Right ventricle myocardium superior (tissue), 1 donor: Measurements from ENCODE around the gene OLFML2B. TPM values are rescaled to one million over a fixed set of nuclear protein-coding genes. Genes with fewer than 3 reads are reported as not detected.

ENCODE experiments used
- ATAC-seq: fragments of 200-7000 bp; cut with Tn5 transposase; one replicate; pipeline ENCODE4 v1.9.1; 2020; ENCODE audit warnings: mild to moderate bottlenecking; ENCODE audit not compliant: poor library complexity
- DNase-seq: peaks from one replicate; pipeline ENCODE4 v3.0.0-alpha.2; 2020
- intact Hi-C: fragments of 100-400 bp; cut with DNase I; formaldehyde crosslinking; loops from one replicate; pipeline ENCODE4 v1.11.2; 2022
- total RNA-seq: library from RNA; stranded (reverse); fragmentation: NEBNext Ultra II Directional; extraction: Animal tissue kit (Norgen Biotek cat#: 25700); gene quantifications from one replicate; pipeline ENCODE4 v1.2.1, GENCODE V29; 2021
- donor health status: DM: no; HTN: yes; CAD: no; lungs with severe emphysema.

Gene OLFML2B
- total RNA-seq, 1 donor from 2014 or later = 2.2 TPM

DNA sequence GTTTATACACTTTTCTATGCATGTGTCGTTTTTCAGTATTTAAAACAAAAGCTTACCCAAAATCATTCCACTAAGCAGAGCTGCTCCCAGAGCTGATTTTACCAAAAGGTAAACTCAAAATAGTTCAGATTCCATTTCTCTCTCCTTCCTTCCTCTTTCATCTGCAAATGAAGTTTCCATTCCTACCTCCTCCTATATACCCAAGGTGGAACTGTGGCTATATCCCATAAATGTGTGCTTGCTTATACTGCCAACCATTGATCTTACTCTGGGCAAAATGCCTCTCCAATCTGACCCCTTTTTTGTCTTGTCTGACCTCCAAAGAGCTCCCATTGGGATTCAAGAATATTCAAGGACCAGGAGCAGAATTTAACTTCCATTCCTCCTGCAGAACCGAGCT, 9.5 kb downstream of the OLFML2B start:
- intact Hi-C loops = no loop called here
- no peak for DNase-seq
- ATAC-seq = no peak

DNA sequence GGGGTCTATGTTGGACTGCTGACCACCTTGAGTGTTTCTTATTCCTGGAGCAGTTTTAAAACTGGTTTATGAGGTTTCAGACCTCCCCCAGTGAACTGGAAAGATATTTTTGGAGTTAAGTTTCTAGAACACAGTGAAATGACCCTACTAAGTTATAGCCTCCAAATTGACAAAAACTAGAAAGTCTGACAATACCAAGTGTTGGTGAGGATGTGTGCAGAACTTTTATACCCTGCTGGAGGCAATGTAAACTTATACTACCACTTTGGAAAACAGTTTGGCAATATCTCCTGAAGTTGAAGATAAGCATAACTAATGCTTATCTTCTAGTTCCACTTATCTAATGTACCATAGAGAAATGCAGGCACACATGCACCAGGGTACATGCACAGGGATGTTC, 10.4 kb downstream of the OLFML2B start:
- ATAC-seq (no peak), DNase-seq (no peak)
- intact Hi-C loops = no loop called here

DNA sequence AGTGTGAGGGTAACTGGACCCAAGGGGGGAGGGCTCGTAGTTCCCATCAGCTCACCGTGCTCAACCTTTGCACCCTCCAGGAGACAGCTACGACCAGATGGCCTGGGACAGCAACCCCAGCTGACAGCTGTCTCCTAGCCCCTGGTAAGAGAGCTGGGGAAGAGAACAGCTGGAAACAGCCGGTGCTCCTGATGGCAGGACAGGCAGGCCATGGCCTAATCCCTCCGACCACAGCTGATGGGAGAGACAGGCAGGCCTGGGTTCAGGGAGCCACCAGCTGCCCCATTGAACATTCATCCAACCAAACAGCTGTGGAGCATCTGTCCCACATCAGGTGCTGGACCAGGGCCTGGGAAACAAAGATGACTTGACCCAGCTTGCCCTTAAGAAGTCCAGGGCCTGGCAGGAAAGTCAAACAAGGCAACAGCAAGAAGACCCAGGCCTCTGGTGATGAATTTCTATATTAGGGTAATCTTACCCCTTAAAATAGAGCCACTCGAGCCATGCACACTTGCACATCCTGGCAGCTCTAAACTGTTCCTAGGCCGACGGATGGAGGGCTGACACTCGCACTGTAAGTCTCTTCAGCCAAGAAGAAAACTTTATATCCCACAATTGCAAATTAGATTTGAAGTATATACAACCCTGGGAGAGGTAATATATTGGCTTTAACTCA, 12.2 kb downstream of the OLFML2B start:
- intact Hi-C loops = no loop called here
- ATAC-seq = peak; percentile 83
- peak; percentile 57 for DNase-seq

DNA sequence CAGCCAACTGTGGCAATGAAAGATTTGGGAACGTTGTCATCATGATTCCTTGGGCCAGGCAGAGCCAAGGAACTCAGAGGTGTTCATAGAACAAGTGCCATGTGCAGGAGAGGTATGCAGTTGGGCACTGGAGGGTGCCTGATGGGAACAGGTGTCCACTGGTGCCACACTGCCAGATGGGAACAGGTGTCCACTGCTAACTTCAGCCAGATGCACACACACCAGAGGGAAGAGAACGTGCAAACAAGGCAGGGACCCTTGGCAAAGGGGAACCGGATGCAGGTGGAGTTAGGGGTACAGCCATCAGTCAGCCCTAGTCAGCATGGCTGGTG, 13.5 kb downstream of the OLFML2B start:
- no peak for ATAC-seq
- intact Hi-C loops = no loop called here
- no peak for DNase-seq

DNA sequence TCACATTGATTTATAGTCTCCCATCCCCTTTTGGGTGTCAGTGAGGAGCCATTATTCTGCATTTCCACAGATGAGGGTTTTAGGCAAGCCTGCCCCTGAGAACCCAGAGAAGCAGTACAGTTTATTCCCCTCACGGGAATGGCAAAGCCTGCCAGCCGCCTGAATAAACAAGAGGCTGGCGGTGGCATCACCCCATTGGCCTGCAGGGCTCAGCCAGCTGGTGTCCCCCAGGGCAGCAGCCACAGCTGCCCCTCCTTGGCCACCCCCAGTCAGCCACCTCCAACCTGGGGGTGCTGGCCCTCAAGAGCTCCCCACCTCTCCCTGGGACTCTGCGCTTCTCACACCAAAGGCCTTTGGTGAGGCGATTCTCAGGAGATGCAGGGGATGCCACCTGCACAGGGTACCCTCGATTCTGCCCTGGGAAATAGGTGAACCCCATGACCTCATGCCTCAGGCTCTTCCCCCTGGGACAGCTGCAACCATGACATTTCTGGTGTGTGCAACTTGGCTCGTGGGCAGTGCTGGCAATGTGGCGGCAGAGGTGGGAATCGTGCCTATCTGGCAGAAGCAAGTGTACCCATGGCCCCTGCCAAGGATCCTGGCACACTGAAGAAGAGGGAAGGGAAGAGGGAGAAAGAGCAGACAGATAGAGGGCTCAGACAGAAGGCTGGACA, 14.0 kb downstream of the OLFML2B start:
- ATAC-seq (peak; percentile 72), DNase-seq (peak; percentile 75)
- intact Hi-C loops = no loop called here

DNA sequence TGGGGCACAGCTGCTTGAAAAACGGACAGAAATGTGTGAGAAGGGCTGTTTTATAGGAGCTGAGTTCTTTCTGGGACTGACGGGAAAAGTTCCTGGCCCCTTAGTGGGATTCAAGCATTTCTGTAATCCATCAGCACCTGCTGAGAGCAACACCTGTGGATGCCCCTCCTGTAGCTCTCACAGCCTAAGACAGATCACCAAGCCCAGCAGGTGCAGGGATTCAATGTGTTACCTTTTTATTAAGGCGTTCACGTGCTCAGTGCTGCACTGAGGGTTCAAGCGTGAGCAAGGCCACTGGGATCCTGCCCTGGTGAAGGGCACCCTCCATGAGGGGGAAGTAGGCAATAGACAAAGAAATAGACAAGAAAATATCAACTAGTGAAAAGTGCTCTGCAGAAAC, 14.9 kb downstream of the OLFML2B start:
- DNase-seq (no peak), ATAC-seq (no peak)
- intact Hi-C loops = no loop called here

DNA sequence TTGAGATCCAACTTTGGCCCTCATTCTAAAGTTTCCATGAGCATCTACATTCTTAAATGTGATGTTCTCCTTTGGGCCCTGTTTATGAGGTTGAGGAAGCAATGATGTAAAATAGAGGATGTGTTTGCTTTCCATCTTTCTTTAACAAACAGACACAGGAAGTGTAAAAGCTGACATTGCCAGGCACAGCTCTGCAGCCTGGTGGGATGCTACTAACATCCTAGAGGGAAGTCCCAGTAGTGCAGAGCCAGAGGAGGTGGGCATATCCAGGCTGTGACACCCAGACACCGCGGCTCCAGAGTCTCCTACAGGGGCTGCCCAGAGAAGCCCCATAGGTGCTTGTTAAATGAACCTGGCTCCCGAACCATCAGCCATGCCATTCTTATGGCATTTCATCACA, 16.2 kb downstream of the OLFML2B start:
- no peak for DNase-seq
- intact Hi-C loops = no loop called here
- ATAC-seq = peak; percentile 8

DNA sequence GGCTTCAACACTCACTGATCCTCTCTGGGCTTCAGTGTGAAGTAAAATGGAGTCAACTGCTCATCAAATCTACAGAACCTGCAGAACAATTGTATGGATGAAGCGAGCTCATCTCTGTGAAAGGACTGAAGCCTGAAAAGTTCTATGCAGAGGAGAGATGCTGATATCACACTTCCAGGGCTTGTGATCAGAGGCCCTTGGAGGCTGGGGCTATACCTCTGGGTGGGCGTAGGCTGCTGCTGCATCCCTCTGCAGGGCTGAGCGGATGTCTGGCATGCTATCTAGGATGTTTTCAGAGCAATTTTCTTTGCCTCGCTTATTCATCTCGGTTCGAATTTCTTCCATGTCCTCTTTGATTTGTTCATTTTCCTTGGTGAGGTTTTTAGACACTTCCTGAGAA, 17.6 kb downstream of the OLFML2B start:
- intact Hi-C loops = no loop called here
- ATAC-seq (no peak), DNase-seq (no peak)

DNA sequence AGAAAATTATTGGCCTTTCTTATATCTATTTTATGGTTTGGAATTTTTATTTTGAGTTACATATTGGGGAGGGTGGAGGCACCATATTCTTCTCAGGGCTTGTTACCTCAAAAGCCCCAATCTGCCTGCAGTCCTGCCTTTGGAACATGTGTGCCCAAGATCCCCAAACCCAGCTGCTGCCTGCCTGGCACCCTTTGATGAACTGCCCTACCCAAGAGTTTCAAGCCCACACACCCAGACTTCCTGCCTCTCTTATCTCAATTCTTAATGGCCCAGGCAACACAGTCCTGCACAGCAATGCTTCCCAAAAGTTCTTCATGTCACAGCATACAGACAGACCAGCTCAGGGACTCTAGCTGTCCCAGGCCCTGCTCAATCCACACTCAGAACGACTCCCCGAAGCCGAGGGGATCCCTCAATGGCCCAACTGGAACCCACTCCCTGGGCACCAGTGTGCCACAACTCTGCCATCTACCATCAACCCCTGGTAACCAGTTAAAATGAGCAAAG, 19.2 kb downstream of the OLFML2B start:
- DNase-seq (no peak), ATAC-seq (no peak)
- intact Hi-C loops = no loop called here

DNA sequence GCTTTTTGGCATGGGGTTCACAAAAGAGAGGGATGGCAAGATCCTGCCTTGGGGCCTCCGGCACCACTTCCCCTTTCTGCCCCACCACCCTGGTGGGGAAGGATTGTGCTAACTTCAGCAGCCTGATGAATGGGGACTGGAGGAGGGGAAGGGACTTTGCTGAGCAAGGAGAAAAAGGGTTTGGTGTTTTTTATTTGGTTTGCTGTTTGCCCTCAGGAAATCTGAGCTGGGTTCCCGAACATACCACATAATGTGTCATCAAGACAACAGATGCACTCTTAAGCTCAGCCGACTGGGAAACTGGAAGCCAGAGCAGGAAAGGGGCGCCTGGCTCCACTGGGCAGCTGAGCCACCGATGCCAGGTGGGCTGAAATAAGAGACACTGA, 19.8 kb downstream of the OLFML2B start:
- peak; percentile 60 for DNase-seq
- intact Hi-C loops = no loop called here
- ATAC-seq = peak; percentile 76

DNA sequence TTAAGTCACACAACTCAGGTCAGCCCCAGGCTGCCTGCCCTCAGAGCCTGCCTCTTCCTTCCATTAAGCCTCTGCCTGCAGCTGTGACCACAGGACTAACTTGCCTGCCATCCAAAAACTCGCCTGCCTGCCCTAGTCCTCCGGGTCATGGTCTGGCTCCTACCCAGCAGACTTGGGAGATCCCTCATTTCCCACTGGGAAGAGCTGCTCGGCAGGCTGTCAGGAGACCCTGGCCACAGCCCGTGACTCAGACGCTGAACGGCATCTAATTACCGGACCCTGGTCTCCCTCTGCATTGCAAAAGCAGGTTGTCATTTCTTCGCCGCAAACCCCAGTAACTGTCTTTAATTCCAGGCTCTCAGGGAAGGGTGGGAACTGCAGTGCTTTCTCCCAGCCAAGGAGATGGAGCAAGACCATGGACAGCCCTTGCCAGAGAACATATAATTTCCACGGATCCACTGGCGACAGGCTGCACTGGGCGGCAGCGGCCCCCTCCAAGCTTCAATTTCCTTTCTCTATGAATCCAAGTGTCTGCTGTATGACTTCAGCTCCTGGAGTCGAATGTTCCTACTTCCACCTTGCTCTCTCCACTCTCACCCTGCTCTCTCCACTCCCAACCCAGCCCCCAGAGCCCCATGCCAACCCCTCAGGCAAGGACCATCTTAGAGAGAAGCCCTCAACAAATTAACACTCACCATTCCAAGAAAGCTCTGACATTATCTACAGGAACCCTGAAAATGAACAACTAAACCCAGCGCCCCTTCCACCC, 20.4 kb downstream of the OLFML2B start:
- DNase-seq (no peak), ATAC-seq (peak; percentile 24)
- intact Hi-C loops = no loop called here

DNA sequence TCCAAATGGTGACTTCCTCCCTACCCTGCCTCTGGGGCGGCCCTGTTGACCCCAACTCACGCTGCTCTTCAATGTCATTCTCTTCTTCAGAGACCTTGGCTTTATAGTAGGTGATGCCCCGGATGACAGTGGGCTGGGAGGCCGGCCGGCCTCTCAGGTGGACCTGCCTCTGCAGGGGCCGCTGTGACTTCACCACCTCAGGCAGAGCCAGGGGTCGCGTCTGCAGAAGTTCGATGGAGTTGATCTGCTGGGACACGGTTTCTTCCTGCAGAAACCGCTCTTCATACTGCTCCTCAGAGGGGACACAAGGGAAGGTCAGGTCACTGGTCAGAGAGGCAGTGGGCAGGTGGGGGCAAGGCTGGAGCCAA, 23.6 kb downstream of the OLFML2B start:
- no peak for ATAC-seq
- DNase-seq = no peak
- intact Hi-C loops = no loop called here

DNA sequence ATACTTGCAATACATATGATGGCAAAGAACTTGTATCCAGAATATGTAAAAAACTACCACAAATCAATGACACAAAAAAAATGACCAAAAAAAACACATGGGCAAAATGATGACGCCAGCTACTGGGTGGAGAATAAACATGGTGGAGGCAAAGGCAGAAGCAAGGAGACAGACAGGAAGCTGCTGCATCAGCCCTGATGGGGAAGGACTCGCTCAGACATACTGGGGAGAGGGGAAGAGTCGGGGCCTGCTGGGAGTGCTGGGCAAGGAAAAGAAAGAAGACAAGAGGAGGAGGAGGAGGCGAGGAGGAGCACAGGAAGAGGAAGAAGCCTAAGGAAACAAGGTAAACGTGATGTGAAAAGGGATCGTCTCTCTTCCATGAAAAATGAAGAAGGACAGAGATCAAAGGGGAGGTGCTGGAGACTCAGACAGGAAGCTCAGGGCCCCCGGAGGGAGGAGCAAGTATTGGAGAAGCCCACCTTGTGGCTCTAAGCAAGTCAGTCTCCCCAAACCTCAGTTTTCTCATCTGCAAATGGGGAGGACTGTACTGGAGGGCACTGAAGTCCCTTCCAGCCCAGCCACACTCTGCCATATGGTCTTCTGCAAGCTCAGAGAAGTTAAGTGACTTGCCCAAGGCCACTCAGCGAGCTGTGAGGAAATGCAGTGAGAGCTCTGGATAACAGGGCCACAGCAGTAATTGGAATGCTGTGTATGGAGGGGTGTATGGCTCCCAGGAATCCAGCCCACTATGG, 24.2 kb downstream of the OLFML2B start:
- intact Hi-C loops = no loop called here
- no peak for ATAC-seq
- no peak for DNase-seq

DNA sequence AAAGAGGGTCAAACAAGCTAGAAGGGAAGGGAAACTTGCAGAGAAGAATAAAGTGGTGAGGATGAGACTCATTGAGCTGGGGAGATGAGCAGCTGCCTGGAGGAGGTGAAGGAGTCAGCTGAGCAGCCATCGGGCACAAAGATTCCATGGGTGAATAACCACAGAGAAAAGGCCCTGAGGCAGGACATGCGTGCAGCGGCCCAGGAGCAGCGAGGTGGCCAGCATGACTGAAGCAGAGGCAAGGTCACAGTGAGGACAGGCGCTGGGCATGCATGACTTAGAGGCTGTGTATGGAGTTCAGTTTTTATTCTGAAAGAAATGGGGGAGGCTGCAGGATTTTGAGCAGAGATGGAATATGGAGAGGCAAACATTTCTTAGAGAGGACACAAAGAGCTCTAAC, 24.9 kb downstream of the OLFML2B start:
- ATAC-seq = no peak
- DNase-seq = no peak
- intact Hi-C loops = no loop called here

DNA sequence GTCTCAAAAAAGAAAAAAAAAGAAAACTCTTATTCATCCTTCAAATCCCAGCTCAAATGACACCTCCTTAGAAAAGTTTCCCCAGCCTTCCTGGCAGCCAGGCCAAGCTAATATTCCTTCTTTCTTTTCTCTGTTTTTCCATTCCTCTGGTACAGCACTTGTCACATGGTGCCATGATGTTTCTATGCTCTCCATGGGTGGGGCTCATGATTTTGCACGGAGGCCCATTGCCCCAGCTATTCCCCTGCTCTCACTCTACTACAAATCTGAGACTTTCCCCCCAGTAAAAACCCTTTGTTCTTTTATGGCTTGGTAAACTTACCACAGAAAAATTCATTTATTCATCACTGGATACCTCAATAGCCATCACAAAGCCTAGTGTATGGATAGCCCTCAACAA, 26.5 kb downstream of the OLFML2B start:
- DNase-seq = no peak
- no peak for ATAC-seq
- intact Hi-C loops = no loop called here

DNA sequence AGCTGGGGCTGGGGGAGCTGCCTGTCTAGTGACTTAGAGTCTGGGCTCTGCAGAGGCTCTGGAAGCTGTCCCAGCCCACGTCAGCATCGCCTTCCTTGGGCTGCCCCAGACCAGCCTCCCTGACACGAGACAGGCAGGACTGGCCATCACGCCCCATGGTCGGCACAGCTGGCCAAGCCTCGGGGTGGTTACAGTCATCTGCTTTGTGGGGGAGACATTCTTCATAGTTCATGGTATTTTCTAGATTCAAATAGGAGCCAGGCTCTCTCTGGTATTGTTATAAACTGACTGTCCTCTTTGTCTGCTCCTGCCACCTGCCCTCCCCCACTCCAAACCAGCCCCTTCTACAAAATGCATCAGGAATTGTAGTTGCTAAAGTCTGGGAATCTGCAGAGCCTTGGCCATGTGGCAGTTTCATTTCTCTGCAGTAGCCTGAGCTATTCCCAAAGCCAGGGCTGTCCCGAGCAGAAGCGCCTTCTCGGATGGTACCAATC, 29.4 kb downstream of the OLFML2B start:
- intact Hi-C loops = no loop called here
- ATAC-seq (peak; percentile 46), DNase-seq (peak; percentile 63)

DNA sequence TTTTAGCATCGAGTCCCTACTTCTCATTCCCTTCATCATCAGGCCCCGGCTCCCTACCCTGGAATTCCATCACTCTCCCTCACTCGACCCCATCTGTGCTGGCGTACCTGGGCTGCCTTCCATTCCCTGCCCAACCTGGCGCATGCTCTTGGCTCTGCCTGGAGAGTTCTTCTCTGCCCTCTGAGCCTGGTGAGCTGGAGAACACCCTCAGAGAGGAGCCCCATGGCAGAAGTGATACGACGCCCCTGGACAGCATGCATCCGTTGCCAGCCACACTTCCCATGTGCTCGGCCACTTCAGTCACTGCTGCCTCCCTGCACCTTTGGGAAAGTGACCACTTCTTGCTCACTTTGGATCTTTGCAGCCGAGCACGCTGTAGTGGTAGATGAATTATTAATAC, 30.1 kb downstream of the OLFML2B start:
- ATAC-seq (no peak), DNase-seq (no peak)
- intact Hi-C loops = no loop called here

DNA sequence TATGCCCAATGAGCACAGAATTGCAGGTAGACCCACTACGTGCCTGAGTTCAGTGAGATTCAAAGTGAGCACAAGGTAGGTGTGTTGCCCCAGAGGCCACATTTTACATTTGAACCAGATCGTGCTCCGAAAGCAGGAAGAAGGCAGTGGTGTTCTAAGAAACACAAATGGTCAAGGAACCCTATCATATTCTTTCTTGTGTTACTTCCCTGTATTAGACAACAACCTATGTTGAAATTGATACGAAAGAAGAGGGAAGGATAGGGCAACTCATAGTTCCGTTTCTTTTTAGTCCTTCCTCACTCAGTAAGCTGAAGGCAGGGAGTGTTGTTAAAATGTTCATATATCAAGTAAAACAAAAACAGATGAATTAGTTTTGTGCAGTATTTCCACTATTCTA, 33.9 kb downstream of the OLFML2B start:
- ATAC-seq (peak; percentile 31), DNase-seq (no peak)
- intact Hi-C loops = no loop called here

DNA sequence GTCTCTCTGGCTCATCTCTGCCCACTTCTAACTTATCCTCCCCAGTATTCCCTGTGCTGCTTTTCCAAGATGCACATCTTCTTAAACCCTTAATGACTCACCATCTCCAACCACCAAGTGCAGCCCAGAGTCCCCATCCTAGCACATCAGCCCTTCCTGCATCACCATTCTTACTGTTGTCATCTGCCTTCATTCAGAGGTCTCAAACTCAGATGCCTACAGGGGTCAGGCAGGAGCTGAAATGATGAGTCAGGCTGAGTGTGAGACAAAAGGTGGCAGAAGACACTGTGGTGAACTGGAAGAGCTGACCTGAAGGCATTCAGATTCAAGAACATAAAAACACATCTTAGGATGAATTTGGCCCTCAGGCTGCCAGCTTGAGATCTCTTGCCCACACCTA, 34.6 kb downstream of the OLFML2B start:
- ATAC-seq (no peak), DNase-seq (no peak)
- intact Hi-C loops = no loop called here
